ENCODE data around the gene SNUPN.
A peak's percentile ranks its signal among the peaks of the same experiment; 100 is the strongest.

SNUPN gene

DNA sequence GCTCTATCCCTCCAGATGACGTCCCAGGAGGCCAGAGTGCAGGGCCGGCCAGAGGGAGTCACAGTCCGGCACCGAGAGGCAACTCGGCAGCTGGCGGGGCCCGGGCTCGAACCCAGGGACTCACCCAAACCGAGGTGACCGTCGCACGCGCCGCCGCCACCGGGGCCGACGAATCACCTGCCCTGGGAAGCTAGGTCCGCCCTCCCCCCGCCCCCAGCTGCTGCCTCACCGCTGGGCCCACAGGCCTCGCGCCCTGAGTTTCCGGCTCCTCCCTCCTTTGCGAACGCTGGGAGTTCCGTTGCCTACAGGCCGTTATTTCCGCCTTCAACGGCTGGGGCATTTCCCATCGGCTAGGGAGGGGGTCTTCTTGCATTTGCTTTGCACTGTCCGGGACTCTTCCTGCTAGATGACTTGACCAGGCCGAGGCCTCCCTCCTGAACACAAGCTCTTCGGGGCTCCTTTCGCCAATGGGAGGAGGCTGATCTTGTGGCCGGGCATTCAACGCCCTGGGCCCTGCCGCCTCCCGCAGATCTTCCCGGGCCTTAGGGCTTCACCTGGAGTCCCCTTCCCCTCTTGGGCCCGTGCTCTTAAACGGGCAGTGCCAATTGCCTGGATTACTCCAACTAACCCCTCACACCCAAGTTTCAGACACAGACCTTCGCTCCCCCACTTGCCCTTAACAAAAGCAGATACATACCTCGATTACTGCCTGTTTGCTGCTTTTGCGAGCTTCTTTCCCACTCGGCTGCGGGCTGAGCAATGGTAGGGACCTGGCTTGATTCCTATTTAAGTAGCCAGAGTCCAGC, at the start of gene SNUPN:
SNUPN (minus strand) TSS at position 184 of the 806 bp plus-strand sequence. CDS start 4,674 bp downstream, outside the sequence.
- ATAC-seq, result peak; percentile 92

DNA sequence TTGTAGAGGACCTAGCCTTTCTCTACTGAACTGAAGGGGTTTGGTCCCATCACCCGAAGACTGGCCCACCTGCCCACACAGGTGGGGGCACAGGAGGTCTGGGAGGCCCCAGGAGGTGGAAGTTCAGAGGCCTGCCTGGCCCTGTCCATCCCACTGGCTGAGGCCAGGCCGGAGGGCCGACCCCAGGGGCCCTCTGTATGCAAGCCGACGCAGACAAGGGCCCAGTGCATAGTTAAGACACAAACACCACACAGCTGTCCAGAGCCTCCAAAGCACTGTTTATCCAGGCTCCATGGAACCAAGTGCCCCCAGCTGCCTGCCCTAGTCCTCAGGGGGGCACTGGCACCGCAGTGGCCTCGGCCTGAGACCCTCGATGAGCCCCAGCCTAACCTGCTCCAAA, 48.8 kb upstream of the SNUPN start:
- ATAC-seq, result no peak

DNA sequence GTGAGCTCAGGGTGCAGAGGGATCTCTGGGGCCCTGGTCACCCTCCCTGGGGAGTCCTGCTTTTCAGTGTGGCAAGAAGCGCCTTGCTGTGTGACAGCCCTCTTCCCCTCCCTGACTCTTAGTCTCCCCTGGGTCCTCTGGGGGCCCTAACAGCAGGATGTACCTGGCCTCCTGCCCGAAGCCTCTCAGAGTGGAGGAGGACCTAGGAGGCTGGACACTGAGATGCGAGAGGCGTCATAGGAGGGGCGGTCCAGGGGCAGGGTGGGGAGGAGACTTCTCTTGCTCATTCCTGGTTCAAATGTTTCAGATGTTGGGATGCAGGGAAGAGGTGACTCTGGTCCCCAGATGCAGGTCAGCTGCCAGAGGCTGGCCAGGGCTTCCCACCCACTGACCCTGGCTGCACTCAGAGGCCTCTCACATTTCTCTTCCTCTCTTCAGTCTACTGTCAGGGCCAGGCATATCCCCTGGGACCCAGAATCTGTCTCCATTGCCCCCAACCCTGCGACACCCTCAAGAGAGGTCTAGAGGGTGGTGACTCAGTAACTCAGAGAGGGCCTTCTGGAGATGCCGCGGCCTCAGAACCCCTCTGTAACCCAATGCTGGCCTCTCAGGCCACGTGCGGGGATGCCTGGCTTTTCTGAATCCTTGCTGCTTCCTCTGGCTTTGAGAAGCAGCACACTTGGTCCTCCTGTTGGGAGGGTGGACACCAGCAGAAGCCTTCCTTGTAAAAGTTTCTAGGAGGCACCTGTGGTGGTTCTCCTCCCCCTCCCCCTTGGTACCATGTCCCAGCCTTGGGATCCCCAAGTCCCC, 48.1 kb upstream of the SNUPN start:
- no peak for ATAC-seq

DNA sequence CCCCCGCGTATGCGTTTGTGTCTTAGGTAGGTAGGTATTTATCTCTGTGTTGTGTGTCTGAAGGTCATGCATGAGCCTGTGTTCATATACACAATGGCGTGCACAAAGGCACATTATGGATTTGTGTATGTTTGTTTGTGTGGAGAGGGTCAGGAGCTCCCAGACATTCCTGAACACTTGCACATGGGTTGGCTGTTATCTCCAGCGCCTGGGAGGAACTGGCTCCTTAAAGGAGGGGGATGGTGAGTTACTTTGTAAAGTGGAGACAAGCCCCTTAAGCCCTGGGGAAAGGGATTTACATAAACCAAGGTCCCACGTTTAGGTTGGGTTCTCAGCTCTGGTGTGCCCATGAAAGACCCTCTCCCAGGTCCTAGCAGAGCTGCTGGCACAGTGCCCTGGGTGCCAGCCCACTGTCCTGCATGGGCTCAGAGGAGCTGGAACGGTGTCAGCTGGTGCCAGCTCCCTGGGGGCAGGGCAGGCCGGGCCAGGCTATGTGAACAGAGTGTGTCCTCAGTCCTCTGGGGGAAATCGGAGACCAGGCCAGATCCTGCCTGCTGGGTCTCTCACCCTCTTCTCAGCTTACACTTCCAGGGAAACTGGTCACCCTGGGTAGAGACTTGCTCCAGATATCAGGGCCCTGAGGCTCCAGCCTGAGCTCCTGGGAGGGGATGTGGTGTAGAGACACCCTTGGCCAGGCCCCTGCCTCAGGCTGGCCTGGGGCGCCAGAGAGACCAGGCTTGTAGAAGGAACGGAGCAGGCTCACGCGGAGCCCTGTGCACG, 47.3 kb upstream of the SNUPN start:
- ATAC-seq, result no peak

DNA sequence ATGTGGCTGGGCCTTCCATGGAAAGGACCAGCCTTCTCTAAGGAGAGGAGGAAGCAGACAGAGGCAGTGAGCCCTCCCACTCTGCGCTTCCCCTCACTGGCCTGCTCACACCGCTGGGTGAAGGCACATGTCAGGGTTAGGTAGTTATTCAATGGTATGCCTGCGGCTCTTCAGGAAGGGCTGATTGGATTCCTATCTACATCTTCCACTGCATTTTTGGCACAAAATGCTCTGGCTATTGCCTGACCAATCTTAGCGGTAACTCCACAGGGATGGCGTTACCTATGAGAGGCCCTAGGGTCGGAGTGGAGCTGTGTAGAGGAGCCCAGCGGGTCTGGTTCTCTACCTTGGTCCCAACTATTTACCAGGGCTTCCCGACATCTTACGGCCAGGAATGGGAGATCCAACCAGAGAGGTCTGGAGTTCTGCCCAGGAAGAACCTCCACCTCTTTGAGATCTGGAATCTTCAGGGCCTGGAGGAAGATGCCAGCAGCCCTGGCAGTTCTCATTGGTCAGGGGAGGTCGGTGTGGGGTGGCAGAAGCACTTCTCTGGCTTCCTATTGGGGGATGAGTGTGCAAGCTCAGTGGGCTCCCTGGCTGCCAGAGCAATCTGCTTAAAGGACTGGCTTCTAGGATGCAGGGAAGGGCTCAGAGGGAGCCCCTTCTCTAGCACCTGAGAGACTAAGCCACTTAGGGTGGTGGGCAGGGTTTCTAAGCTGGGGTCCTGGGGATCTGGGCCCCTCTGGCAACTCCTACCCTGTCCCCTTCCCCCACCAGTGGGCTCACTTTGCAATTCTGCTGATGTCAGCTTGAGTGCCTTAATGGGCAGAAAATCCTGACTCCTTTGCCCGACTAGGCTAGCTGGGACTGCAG, 46.4 kb upstream of the SNUPN start:
- ATAC-seq, result no peak

GRCh38 chr15:75669879-75670212, 44.3 kb upstream of the SNUPN start:
- no peak for ATAC-seq

DNA sequence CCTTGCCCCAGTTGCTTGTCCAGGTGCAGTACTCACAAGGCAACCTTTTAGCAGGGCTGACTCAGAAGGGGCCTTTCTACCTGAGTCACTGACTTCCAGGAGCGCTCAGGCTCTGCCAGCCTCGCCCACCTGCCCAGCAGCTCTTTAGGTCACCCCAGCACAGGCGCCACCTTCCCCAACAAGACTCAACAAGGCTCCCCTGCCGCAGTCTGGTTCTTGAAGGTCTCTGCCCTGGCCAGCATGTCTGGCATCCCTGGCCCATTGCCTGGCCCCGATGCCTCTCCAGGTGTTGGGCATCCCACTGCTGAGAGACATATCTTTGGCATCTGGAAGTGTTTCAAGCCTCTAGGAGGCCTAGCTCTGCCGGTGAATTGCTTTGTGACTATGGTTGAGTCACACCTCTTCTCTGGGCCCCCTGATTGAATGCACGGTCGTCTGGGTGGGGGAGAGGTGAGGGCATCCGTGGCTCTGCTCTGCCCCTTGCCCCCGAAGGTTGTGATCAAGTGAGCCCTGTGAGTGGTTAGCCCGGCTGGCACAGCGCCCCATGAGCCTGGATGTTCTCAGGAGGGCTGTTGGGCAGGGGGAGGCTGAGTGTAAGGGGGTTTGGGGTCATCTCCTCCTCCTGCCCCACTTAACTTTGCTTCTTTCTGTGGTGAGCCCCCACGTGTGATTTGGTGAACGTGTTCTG, 43.8 kb upstream of the SNUPN start:
- peak; percentile 15 to 20 for ATAC-seq

GRCh38 chr15:75666823-75667501, 41.4 kb upstream of the SNUPN start:
- ATAC-seq, result no peak

GRCh38 chr15:75663931-75664421, 38.5 kb upstream of the SNUPN start:
- no peak for ATAC-seq

GRCh38 chr15:75662823-75663519, 37.4 kb upstream of the SNUPN start:
- ATAC-seq, result no peak

GRCh38 chr15:75661756-75662140, 36.2 kb upstream of the SNUPN start:
- ATAC-seq, result no peak

- ATAC-seq, result no peak
Observed at GRCh38 chr15:75661100-75661755, 35.7 kb upstream of the SNUPN start.

DNA sequence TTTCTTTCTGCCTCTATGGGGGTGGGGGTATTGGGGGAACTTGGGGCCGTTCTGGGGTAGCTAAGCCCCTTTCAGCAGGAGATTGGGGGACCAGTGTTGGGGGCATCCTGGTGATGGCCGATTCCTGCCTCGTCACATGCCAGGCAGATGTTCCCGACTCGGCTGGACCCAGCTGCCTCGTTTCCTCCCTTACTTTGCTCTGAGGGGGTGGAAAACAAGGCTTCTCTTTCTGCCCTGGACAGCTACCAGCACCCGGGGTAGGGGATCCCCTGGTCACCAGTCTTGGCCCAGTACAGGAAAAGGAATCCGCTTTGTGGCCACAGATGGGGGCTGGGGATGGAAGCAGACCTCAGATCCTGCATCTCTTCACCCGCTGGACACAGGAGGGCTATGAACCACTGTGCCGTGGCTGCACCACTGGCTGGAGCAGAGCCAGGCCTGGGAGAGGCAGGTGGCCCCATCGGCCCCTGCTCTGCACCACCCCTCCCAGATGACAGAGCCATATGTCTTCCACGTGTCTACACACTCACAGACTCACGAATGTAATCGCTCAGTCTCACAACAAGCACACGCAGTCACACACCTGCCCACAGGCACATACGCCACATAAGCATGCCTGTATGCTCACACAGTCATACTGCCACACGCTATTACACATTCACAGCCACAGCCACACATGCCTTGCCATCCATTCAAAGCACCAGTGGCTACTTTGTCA, 34.6 kb upstream of the SNUPN start:
- ATAC-seq, result no peak

- no peak for ATAC-seq
Observed at GRCh38 chr15:75659141-75659771, 33.7 kb upstream of the SNUPN start.

DNA sequence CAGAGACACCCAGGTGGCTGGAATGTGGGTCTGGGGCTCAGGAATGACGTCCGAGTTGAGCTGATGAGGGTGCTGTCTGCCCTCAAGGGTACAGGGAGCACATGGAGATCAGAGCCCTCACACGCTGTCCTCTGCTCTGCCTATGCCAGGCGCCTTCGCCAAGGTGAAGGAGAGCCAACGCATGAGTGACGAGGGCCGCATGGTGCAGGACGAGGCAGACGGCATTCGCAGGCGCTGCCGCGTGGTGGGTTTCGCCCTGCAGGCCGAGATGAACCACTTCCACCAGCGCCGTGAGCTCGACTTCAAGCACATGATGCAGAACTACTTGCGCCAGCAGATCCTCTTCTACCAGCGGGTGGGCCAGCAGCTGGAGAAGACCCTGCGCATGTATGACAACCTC, 31.3 kb upstream of the SNUPN start:
- ATAC-seq, result no peak

- no peak for ATAC-seq
Observed at GRCh38 chr15:75656331-75656730, 30.8 kb upstream of the SNUPN start.

- ATAC-seq, result no peak
Observed at GRCh38 chr15:75655931-75656330, 30.4 kb upstream of the SNUPN start.

DNA sequence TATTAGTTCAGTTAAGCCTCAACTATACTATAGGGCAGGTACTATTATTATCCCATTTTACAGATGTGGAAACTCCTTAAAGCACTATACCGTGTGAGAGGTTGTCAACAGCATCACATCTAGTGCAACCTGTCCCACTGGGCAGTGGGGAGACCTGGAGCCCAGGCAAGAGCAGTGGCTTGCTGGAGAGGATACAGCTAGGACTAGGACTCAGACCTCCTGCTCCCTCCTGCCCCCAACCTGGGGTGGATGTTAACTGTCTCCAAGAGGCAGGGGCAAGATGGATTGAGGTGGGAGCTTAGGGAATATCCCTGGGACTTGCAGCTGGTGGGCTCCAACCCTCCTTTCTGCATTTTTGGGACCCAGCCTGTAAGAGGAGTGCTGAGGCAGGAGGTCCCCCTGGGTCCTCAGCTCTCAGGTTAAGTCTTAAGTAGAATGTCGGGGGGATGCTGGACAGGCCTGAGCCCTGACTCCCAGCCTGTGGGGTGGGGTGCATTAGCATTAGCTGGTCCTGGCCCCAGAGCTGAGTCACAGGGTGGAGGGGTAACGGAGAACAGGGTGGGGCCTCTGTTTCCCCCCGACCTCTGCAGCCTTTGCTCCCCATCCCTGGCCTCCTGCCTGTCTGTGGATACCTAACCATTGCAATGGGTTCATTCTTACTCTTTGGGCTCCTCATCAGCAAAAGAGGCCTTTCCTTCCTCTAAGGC, 28.8 kb upstream of the SNUPN start:
- no peak for ATAC-seq

All from activated CD4-positive, CD25-positive, alpha-beta regulatory T cell treated with anti-CD3 and anti-CD28 coated beads, Interleukin-2, amount 50 U/mL, for 24 hours (primary cell).